ENCODE results near the gene CD55. TPM values are rescaled to one million over a fixed set of nuclear protein-coding genes. Genes with fewer than 3 reads are reported as not detected.

Gene CD55
- total and polyA plus RNA-seq, 2 experiments from 2014 or later: 52.8 to 54.7 TPM

DNA sequence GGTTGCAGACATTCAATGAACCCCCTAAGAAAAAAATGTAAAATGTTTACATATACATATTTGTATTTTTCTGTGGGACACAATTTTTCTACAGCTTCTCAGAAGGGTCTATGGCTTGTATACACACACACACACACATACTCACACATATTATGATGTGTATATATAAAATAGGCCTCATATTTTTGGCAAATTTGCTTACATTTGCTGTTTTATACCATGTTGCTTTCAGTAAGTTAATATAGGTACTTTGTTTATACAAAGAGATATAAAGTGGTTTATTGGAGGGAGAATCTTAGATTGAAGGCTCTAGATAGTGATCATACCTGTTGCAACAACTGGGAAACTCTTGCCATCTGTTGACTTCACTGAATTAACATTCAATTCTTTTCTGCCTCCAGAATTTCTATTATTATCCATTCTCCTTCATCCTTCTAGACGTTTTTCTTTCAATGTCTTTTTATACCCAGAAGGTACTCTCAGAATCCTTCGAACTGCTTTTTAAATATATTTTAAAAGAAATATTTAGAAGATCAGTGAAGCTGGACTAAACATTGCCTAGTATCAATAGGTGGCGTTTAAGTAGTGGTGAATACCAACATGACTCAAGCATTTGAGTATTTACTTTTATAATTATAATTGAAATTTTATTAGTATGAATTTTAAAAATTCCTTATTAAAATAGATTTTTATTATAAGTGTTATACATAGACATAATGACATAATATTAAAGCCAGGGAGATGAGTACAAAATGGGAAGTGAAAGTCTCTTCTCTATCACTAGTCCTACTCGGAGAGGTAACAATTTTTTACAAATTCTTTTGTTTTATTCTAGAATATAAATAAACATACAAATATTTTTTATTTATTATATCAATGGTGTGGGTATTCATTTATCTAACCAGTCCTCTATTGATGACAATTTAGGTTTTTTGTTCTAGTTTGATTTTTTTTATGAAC lies 10.2 kb downstream of the CD55 start:
- H3K79me2 ChIP-seq (ENCODE audit: insufficient read depth): no peaks in the 10 kb centered on the region
- no peaks in the 10 kb centered on the region for H4K20me1 ChIP-seq (ENCODE audit: insufficient read depth)
- no peak overlapping the region for H3K4me2 ChIP-seq (ENCODE audit: unreplicated experiment)
- 52% methylated on average over 4 of the region's 4 CpGs for WGBS, 2 experiments (ENCODE audit: low coverage in 1 of 2, low lambda C conversion rate in 2 of 2, missing lambda C conversion rate in 2 of 2)
- H3K4me3 ChIP-seq: no peak overlapping the region
- TF ChIP-seq EZH2phosphoT487 (IDR thresholded peaks at IDR 0.05; ENCODE audit: insufficient read depth, low read depth): no peak
- H3K27me3 ChIP-seq (replicated peaks; ENCODE audit: insufficient read depth): no peaks in the 10 kb centered on the region
- H3K27ac ChIP-seq: no peak overlapping the region
- no peak overlapping the region for H3K9ac ChIP-seq
- in situ Hi-C loops (cut with MboI): no loop called here
- no peaks in the 10 kb centered on the region for H3F3A ChIP-seq (ENCODE audit: insufficient read depth)
- H3K9me3 ChIP-seq (ENCODE audit: low read depth): no peaks in the 10 kb centered on the region
- peaks cover 26% of the 10 kb centered on the region for H3K36me3 ChIP-seq (ENCODE audit: low read depth)
- no peak for DNase-seq
- H2AFZ ChIP-seq: no peak overlapping the region
- peaks cover 5% of the 10 kb centered on the region; the same call in 1 of the 2 replicates for H3K4me1 ChIP-seq (ENCODE audit: insufficient read depth)
- H3K9me2 ChIP-seq (ENCODE audit: insufficient read depth): no peaks in the 10 kb centered on the region

DNA sequence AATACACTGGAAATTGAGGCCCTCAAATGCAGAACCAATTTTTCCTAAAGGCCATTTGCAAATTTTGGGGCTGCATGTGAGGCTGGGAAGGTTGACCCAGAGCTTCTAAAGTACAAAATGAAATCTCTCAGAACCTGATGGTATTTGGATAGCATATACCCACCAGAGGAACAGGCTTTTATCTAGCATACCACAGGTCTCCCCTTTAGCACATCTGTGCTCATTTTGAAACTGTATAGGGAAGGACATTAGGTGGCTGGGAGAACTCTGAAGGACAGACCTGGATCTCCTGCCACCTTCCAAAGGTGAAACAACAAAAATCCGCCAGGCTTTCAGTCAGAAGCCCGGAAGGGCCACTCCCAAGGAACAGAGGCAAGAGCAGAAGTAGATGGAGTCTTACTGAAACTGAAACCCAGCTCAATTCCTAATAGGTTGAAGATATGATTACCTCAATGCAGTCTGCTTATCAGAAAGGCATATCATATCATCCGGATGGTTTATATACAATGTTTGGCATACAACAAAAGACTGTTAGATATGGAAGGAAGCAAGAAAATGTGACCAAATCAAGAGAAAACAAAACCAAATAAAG lies 11.6 kb downstream of the CD55 start:
- H4K20me1 ChIP-seq (ENCODE audit: insufficient read depth): no peaks in the 10 kb centered on the region
- no peak overlapping the region for H3K9ac ChIP-seq
- no peak for TF ChIP-seq EZH2phosphoT487 (IDR thresholded peaks at IDR 0.05; ENCODE audit: insufficient read depth, low read depth)
- TF ChIP-seq EZH2 (IDR thresholded peaks at IDR 0.05; ENCODE audit: insufficient read depth, poor library complexity, severe bottlenecking): no peak
- no peaks in the 10 kb centered on the region for H3F3A ChIP-seq (ENCODE audit: insufficient read depth)
- H3K27me3 ChIP-seq (replicated peaks; ENCODE audit: insufficient read depth): no peaks in the 10 kb centered on the region
- H3K4me2 ChIP-seq (ENCODE audit: unreplicated experiment): no peak overlapping the region
- H3K36me3 ChIP-seq (ENCODE audit: low read depth): peaks cover 25% of the 10 kb centered on the region
- no peaks in the 10 kb centered on the region for H3K79me2 ChIP-seq (ENCODE audit: insufficient read depth)
- 84 to 86% methylated on average over 3 of the region's 3 CpGs for WGBS, 2 experiments (ENCODE audit: low coverage in 1 of 2, low lambda C conversion rate in 2 of 2, missing lambda C conversion rate in 2 of 2)
- no peak overlapping the region for H3K27ac ChIP-seq
- no peaks in the 10 kb centered on the region for H3K9me3 ChIP-seq (ENCODE audit: low read depth)
- no peak overlapping the region for H3K4me3 ChIP-seq
- H3K9me2 ChIP-seq (ENCODE audit: insufficient read depth): no peaks in the 10 kb centered on the region
- no peak for DNase-seq
- H2AFZ ChIP-seq: no peak overlapping the region
- 0 out of 2 replicates have a peak, but pooled peaks cover 5% of the 10 kb centered on the region for H3K4me1 ChIP-seq (ENCODE audit: insufficient read depth)
- in situ Hi-C loops (cut with MboI): no loop called here

DNA sequence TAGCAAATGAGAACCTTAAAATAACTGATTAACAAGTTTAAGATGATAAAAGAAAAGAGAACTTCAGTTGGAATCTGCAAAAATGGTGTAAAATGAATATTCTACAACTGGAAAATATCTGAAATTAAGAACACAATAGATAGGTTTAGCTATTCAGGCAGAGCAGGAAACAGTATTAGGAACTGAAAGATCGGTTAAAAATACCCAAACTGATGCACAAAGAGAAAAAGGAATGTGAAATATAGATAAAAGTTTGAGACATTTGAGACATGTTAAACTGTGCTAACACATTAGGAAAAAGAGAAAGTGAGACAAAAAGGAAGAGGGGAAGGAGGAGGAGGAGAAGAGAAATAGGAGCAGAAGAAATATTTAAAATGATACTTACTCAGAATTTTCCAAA lies 12.1 kb downstream of the CD55 start:
- 94 to 97% methylated on average over 1 of the region's 1 CpG for WGBS, 2 experiments (ENCODE audit: low coverage in 1 of 2, low lambda C conversion rate in 2 of 2, missing lambda C conversion rate in 2 of 2)
- Histone ChIP-seq H3K79me2 (ENCODE audit: insufficient read depth) (no peaks in the 10 kb centered on the region), H3F3A (ENCODE audit: insufficient read depth) (no peaks in the 10 kb centered on the region), H2AFZ (no peak overlapping the region), H3K9ac (no peak overlapping the region), H3K9me2 (ENCODE audit: insufficient read depth) (no peaks in the 10 kb centered on the region), H3K9me3 (ENCODE audit: low read depth) (no peaks in the 10 kb centered on the region), H3K4me2 (ENCODE audit: unreplicated experiment) (no peak overlapping the region), H3K36me3 (ENCODE audit: low read depth) (peaks cover 26% of the 10 kb centered on the region), H3K27me3 (replicated peaks; ENCODE audit: insufficient read depth) (no peaks in the 10 kb centered on the region), H3K4me3 (no peak overlapping the region), H4K20me1 (ENCODE audit: insufficient read depth) (no peaks in the 10 kb centered on the region), H3K27ac (no peak overlapping the region), H3K4me1 (ENCODE audit: insufficient read depth) (0 out of 2 replicates have a peak, but pooled peaks cover 5% of the 10 kb centered on the region)
- no peak for DNase-seq
- TF ChIP-seq EZH2 (IDR thresholded peaks at IDR 0.05; ENCODE audit: insufficient read depth, poor library complexity, severe bottlenecking): no peak
- no peak for TF ChIP-seq EZH2phosphoT487 (IDR thresholded peaks at IDR 0.05; ENCODE audit: insufficient read depth, low read depth)
- in situ Hi-C loops (cut with MboI): no loop called here

DNA sequence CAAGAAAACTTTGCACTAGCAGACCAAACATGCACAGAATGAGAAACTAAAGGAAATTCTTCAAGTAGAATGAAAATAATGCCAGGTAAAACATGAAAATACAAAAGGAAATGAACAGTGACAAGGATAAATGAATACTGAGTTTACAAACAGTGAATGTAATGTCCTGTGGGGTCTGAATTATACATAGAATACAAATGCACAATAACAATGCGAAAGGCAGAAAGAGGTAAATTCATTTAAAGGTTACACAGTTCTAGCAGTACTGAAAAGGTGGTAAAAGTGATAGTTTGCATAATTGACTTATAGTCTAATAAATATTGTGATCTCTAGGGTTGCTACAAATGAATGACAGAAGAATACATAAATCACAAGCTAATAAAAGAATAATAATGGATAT lies 12.9 kb downstream of the CD55 start:
- WGBS, 2 experiments (ENCODE audit: low coverage in 1 of 2, low lambda C conversion rate in 2 of 2, missing lambda C conversion rate in 2 of 2): 93 to 97% methylated on average over 1 of the region's 1 CpG
- Histone ChIP-seq H3K27me3 (replicated peaks; ENCODE audit: insufficient read depth) (no peaks in the 10 kb centered on the region), H3F3A (ENCODE audit: insufficient read depth) (no peaks in the 10 kb centered on the region), H3K9me3 (ENCODE audit: low read depth) (no peaks in the 10 kb centered on the region), H3K36me3 (ENCODE audit: low read depth) (peaks cover 27% of the 10 kb centered on the region), H3K9ac (no peak overlapping the region), H3K4me3 (no peak overlapping the region), H4K20me1 (ENCODE audit: insufficient read depth) (no peaks in the 10 kb centered on the region), H3K27ac (no peak overlapping the region), H3K9me2 (ENCODE audit: insufficient read depth) (no peaks in the 10 kb centered on the region), H3K4me1 (ENCODE audit: insufficient read depth) (0 out of 2 replicates have a peak, but pooled peaks cover 5% of the 10 kb centered on the region), H3K4me2 (ENCODE audit: unreplicated experiment) (no peak overlapping the region), H3K79me2 (ENCODE audit: insufficient read depth) (no peaks in the 10 kb centered on the region), H2AFZ (no peak overlapping the region)
- DNase-seq: no peak
- in situ Hi-C loops (cut with MboI): no loop called here
- TF ChIP-seq EZH2phosphoT487 (IDR thresholded peaks at IDR 0.05; ENCODE audit: insufficient read depth, low read depth) (no peak), EZH2 (IDR thresholded peaks at IDR 0.05; ENCODE audit: insufficient read depth, poor library complexity, severe bottlenecking) (no peak)

All from GM23248 (cell line).